Hematopoietic multipotent progenitor cell treated with erythropoietin and hydrocortisone succinate and interleukin-3 and kit ligand, for 4 days (in vitro differentiated cells): Measurements from ENCODE around the gene USP7.
"Not testable (repeated sequence)": the region's sequence is repeated elsewhere in the genome, so short reads cannot be mapped to it uniquely, and the experiment has no call there.

Experiments used
- DNase-seq: peaks from one replicate; pipeline ENCODE4 v3.0.0-alpha.2; 2015

USP7 gene

DNA sequence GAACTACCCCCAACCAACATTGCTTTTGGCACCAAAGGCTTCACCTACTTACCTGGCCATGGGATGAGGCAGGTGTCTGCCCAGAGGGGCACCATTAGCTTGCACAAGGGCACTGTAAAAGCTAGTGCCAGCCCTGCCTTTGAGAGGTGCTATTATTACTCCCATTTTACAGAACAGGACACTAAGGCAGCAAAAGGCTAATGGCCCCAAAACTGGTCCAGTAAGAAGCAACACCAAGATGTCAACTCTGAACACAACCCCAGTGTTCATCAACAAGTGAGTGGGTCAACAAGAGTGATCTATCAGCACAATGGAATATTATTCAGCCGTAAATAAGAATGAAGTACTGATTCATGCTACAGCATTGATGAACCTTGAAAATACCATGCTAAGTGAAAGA, 7.7 kb upstream of the USP7 start:
- no peak for DNase-seq

DNA sequence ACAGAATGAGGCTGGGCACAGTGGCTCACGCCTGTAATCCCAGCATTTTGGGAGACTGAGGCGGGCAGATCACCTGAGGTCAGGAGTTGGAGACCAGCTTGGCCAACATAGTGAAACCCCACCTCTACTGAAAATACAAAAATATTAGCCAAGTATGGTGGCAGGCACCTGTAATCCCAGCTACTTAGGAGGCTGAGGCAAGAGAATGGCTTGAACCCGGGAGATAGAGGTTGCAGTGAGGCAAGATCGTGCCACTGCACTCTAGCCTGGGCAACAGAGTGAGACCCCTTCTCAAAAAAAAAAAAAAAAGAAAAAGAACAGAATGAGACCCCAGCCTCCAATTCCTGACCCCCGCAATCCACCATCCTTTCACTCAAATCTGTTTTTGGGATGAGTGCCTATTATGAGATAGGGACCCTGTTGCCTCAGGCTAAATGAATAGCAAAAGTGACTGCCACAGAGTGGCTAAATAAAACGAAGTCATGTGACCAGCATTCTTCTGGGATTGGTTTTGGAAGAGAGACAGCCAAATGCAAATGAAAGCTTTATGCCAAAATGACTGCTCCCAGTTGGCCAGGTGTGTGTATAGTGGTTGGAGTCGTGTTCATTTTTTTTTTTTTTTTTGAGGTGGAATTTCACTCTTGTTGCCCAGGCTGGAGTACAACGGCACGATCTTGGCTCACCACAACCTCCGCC, 5.6 kb upstream of the USP7 start:
- not testable (repeated sequence) for DNase-seq

DNA sequence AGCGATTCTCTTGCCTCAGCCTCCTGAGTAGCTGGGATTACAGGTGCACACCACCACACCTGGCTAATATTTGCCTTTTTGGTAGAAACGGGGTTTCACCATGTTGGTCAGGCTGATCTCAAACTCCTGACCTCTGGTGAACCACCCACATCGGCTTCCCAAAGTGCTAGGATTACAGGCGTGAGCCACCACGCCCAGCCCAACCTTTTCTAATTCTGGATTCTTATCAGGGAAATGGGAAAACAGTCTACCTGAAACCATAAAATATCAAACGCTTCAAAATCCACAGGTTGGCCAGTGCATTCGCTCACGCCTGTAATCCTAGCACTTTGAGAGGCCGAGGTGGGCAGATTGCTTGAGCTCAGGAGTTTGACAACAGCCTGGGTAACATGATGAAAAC, 4.3 kb upstream of the USP7 start:
- DNase-seq, result not testable (repeated sequence)

DNA sequence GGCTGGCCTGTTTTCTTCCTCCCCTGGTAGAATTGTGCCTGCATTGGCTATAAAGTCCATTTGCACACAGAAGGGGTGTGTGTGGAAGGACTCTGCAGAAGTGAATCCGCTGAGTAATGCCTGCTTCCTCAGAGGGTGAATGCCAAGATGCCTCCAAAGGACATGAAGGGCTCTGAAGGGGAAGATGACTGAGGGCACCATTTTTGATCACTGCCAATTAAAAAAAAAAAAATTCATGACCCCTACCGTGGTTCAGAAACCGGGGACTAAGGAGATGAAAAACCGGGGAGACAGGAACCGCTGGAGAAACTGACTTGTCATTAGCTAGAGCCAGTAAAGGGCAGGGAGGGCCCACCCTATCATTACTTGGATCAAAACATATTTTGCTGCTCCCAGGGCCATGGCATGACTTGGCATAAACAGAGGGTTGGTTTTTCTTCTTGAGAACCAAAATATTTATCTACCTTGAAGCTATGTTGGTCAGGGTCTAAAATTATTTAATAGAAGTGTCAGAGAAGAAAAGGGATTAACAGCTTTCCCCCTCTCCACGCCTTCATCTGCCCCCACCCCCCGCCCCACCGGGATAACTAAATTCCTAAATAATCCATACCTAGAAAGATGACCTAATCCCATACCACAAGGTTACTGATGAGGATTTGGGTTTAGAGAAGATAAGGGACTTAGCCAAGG, 3.6 kb upstream of the USP7 start:
- DNase-seq, result peak; percentile 84

DNA sequence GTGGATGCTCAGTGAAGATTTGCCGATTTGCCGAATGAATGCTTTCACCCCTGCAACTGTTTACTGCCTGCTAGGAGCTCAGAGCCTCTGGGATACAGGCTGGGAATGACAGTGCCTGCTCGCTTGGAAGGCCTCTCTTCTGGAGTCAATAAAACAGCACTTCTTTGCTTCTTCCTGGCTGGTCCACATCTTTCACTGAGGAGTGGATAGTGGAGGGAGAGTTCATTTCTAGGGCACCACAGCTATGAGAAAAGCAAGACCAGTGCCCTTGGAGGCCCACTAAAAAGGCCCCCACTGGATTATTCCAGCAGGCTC, 3.1 kb upstream of the USP7 start:
- DNase-seq, result no peak

DNA sequence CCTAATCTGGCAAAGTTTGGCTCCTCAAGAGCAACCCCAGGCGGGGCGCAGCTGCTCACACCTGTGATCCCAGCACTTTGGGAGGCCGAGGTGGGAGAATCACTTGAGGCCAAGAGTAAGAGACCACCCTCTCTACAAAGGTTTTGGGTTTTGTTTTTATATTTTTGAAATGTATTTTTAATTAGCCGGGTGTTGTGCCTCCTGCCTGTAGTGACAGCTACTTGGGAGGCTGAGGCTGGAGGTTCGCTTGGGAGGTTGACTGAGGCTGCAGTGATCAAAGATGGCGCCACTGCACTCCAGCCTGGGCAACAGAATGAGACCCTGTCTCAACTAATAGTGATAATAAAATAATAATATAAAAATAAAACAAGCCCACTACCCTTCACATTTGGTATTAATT, 756 bp upstream of the USP7 start:
- no peak for DNase-seq

DNA sequence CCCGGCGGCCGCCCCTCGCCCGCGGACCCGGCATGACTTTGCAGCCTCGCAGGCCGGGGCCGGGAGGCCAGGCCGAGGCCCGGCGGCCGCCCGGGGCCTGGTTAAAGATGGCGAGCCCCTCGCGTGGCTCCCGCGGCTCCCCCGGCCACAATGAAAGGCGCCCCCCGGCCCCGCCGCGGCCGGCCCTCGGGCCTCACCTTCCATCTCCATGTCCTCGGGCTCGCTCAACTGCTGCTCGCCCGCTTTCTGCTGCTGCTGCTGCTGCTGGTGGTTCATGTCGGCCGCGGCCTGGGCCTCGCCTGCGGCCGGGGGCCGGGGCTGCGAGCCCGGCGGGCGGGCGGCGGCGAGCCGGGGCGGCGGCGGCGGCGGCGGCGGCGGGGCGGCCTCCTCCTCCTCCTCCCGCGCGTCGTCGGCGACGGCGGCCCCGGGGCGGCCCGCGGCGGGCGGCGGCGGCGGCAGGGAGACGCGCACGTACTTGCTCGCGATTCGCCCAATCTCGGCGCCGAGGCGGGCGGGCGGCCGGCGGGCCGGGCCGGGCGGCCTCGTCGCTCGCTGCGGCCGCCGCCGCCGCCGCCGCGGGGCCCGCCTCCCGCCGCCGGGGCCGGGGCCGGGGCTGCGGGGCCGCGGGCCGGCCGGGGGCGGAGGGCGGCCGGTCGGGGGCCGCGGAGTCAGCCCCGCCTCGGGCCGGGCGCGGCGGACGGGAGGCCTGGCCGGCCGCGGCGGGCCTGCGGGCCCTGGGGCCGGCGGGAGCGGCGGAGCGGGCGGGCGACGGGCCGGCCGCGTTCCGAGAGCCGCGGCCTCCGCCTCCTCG, 491 bp downstream of the USP7 start:
- peak; percentile 44 for DNase-seq

DNA sequence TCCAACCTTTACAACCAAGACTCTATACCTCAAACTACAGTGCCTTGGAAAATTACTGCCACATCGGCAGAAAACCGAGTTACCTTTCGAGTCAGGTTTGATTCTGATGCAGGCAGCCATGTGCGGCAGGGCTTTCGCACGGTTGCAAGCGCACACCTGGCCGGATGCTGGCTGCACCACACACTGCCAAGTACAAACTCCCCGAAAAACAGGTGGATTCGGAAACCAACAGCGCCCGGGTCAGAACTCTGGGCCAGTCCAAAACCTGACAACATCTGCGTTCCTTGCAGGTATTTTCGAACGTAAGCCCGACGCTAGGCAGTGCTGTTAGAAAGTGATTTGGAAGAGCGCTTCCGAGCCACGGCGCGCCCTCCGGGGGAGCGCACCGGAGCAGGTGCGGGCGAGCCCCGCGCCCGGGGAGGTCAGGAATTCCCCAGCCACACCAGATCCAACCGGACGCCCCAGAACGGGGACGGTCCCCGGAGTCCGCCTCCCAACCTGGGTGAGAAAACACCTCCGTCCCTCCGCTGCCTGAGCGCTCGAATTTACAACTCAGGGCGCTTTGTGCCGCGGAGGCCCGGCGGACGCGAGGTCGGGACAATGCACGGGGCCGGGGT, 1.2 kb downstream of the USP7 start:
- peak; percentile 38 for DNase-seq

DNA sequence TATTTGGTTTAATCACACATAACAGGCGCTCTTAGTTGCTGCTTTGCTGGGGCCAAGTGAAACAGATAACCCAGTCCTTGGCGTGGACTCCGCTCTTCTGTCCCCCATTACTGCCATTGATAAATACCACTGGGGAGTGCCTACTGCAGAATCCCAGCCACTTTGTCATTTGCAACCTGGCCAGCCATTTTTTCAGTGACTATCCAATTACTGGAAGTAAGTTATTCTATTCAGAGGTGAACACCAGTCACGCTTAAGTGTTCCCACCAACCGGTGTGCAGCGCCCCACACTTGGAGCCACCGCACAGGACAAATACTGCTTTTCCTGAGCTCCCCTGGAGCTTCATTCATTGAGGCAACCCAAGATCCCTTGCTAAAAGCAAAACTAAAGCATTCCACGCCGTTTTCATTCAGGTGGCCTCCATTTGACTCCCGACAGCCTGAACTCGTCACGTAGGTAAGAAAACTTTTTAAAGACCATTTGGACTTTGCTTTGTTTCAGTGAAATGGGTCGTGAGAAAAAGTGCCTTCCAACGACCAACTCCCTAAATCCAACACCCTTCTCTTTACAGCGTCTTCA, 1.8 kb downstream of the USP7 start:
- DNase-seq, result peak; percentile 70

DNA sequence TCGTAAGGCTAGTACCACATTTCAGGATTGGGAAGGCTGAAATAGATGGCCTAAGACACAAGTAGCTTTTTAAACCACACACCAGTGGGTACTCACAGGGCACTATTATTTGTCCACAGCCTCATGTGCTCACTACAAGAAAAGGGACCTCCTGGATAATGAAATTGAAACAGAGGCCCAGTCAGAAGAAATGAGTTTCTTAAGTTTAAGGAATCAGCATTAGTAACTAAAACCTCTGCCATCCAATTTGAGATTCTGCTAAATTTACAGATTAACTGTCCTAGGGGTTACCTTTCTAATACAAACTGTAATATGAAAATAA, 3.0 kb downstream of the USP7 start:
- DNase-seq, result no peak

DNA sequence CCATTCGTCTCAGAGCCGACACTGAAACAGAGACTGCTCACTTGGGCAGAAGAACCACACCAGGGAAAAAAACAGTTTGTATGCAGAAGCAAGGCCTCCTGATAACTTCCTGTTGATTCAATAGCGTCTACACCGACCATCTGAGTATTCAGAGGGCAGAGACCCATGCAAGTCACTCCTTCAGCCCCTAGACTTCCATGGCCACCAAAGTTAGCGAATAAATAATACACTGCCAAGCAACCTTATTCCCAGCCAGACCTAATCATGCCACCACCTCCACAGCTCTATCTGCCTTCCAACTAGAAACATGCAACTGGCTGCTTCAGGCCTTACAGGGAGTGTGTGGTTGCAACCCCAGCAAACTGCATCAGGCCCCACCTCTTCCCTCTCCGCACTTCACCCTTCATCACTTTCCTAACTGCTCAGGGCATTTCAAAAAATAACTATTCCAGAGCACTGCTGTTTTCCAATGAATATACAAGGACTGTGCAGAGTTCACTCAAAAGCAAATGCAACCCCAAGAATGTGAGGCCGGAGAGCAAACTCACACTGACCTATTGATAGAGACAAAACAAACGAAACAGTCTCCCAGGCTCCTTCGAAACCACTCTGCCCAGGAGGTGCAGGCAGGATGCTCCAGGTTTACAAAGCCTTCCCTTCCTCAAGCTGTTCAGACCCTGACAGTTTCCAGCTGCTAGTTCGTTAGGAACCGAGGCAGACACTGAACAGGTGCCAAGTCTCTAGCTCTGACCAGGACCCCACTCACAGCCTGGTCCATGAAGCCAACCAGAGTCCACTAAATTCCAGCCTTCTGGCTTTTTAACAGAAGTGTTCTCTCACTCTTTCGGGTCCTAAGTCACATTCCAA, 3.6 kb downstream of the USP7 start:
- peak; percentile 57 for DNase-seq

DNA sequence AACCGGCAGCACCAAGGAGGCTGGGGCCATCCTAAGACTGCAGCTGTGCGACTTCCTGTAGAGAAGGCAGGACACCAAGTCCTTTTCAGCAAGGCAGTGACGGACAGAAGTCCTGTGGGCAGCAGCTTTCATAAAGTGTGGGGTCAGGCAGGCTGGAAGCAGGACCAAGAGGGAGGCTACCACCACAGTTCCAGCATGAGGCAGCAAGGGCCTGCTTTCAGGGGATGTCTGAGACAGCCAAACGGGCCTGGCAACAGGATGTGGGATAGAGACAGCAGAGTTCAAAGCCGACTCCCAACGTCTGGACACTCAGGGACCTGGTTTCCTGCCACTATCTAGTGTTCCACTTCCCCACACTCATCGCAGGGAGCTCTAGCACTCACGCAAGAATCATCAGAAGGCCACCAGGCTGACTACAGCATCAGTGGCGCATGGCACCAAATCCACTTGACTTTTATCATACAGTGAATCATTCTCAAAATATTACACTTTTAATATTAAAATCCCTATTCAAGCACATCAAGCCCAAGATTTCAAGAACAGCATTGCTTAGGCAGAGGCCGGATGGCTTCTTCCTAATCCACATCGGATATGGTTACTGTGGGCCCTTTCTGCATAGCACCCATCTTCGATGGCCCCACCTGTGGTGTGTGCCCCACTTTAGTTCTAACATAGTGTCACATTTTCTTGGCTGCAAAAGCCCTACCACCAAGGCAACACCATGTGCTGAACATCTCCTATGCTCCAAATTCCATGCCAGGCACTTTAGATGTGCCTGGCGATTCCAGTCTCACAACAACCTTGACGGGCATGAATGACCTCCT, 5.2 kb downstream of the USP7 start:
- DNase-seq, result peak; percentile 65

DNA sequence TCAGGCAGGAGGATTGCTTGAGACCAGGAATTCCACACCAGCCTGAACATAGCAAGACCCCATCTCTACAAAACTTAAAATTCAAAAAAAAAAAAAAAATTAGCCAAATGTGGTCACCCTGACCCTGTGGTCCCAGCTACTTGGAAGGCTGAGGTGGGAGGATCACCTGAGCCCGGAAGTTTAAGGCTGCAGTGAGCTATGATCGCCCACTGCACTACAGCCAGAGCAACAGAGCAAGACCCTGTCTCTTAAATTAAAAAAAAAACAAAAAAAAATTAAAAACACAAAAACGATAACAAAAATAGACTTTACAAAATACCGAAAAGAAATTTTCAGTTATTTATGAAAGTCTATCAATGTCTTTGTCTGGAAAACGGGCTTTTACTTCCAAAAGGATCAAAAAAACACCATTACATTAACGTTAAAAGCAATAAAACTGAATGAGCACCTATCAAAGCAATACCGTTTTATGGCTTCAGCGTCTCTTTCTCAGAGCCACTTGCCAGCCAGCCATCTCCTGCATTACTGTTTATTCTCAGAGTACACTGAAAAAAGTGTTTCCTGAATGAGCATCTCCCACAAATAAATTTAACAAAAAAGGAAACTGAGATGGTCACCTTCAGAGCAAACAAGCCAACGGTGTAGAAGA, 6.1 kb downstream of the USP7 start:
- DNase-seq, result no peak

DNA sequence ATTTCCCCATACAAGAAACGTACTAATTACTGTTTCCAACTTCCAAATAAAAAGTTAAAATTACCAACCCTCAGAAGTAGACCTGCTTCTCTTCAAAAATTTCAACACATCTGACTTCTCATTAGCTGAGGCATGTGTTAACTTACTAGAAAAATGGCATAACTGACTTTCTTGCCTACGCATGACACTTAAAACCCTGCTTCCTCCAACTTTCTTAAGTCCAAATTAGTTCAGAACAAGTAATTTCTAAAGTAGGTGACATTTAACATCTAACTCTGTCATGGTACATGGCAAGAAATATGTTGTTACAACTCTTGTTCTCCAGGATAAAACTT, 6.7 kb downstream of the USP7 start:
- peak; percentile 35 for DNase-seq

DNA sequence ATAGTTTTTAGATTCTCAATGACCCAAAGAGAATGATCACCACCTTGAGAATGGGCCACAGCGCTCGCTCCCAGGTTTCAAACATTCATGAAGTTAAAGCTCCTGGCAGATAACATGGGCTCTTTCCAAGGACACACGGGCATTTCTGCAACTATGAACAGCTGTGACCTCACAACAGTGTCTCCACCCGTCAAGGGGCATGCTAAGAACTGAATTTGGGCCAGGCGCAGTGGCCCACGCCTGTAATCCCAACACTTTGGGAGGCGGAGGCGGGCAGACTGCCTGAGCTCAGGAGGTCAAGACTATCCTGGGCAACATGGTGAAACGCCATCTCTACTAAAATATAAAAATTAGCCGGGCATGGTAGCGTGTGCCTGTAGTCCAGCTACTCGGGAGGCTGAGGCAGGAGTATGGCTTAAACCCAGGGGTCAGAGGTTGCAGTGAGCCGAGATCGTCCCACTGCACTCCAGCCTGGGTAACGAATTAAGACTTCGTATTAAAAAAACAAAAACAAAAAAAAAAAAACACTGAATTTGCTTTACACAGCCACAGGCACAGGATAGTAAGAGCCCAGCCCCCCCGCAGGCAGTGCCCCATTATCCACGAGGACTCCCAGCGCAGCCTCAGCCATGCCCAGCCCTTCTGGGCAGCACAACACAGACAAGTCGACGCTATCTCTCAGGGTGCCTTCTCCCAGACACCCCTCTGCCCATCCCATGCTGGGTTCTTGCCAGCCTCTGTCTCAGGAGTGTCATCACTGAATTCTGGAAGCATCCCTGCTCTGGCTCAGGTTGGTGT, 7.2 kb downstream of the USP7 start:
- DNase-seq, result no peak

DNA sequence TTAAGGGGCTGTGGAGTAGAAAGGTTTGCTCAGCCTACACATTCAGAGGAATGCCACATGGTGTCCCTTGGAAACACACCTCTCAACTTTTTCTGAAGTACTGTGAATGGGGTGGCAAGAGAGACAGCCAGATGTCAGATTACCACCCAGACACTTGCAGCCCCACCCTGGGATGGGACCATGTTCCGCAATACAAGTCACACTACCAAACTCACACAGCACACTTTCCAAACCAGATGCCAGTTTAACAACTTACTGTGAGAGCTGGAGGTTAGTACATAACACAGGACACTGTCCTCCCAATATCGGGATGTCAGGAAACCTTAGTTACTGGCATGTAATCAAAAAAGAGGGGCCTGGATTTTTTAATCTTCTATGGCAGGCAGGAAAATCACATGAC, 7.9 kb downstream of the USP7 start:
- DNase-seq, result peak; percentile 42

DNA sequence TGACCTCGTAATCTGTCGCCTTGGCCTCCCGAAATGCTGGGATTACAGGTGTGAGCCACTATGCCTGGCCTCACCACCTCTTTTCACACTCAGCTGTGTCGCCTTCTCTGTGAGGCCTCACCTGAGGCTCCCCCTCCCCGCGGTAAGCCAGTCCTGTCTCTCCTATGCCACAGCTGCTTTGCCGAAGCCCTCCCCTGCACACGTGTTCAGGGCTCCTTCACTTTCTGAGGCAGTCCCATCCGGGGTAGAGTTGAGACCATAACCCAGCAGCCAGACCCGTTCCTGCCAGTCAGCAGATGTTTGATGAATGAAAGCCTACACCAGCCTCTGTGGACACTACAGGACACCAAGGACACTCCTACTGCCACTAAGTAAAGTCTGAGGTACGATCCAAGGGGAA, 10.6 kb downstream of the USP7 start:
- no peak for DNase-seq

DNA sequence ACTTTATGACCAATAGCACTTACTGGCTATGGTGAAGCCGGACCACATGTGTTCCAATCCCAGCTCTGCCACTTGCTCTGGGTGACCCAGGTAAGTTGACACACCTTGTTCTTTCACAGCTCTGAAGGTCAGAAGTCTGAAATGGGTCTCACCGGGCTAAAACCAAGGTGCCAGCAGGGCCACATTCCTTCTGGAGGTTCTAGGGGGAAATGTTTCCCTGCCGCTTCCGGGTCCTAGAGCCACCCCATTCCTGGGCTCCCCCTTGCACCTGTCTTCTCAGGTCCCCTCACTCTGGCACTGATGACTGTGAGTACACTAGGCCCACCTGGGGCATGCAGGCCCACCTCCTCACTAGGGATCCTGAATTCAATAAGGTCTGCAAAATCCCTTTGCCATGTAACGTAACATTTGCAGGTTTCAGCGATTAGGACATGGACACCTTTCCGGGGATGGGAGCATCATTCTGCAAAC, 11.4 kb downstream of the USP7 start:
- no peak for DNase-seq

DNA sequence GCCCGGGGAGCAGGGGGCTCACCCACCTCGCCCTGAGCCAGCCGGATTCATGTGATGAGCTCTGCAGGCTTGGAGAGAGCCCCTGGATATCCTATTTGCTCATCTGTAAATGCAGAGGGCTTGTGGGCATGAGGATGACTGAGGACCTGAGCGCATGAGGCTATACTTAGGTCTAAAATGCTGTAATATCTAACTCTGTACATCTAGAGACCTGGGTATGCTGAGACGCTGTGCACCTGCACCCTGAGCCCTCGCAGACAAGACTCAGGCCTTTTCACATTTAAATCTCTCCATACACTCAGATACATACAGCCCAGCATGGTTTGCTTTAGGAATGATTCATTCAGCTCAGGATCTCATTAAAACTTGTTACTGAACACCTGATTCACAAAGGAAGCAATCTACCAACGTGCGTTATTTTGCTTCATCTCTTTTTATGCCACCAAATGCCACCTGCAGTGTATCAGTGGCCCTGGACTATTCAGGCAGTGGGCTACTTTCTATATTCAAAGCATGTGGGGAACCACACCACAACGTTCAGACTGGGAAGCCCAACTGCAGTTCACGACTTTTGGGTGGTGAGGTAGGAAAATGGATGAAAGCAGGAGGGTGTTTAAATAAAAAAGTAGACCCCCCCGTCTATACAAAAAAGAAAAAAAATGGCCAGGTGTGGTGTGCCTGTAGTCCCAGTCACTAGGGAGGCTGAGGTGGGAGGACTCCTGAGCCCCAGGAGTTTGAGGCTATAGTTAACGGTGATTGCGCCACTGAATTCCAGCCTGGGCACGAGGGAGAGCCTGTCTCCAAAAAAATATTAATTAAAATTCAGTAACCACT, 12.0 kb downstream of the USP7 start:
- no peak for DNase-seq
